Gastroesophageal sphincter (tissue), 4 donors: ENCODE measurements around the gene C18orf54. TPM values are rescaled to one million over a fixed set of nuclear protein-coding genes. Genes with fewer than 3 reads are reported as not detected.
"Not testable (repeated sequence)": the region's sequence is repeated elsewhere in the genome, so short reads cannot be mapped to it uniquely, and the experiment has no call there.

Source experiments
- ATAC-seq: fragments of 150-250 bp; one replicate; pipeline ENCODE4 v1.9.1; 2016; ENCODE audit warnings: mild to moderate bottlenecking, moderate library complexity
- H3K27ac ChIP-seq, 4 donors: fragments of 200-600 bp; sonication (generic) in 3 of 4; 1 replicate in 3 of 4; 2 replicates in 1 of 4; pipeline ENCODE4 v1.5.1; 2016 to 2019
- H3K27me3 ChIP-seq: fragments of 200-600 bp; sonication (generic); one replicate; pipeline ENCODE4 v1.5.1; 2019
- H3K36me3 ChIP-seq, 2 donors: fragments of 200-600 bp; sonication (generic); one replicate each; pipeline ENCODE4 v1.5.1; 2019; ENCODE audit warnings: control low read depth in 1 of 2
- H3K4me1 ChIP-seq, 3 donors: fragments of 200-600 bp; sonication (generic); 1 replicate in 2 of 3; 2 replicates in 1 of 3; pipeline ENCODE4 v1.5.1; 2016 to 2019; ENCODE audit warnings: control low read depth in 2 of 3
- H3K4me3 ChIP-seq, 2 donors: fragments of 200-600 bp; sonication (generic); one replicate each; pipeline ENCODE4 v1.5.1; 2019; ENCODE audit warnings: mild to moderate bottlenecking in 1 of 2, moderate library complexity in 1 of 2
- H3K9me3 ChIP-seq, 3 donors: fragments of 200-600 bp; sonication (generic); one replicate each; pipeline ENCODE4 v1.5.1; 2017 to 2019; ENCODE audit warnings: control low read depth in 2 of 3
- EP300 ChIP-seq: sonication (generic); formaldehyde crosslinking; IDR thresholded peaks from one replicate; pipeline ENCODE4 v1.6.1; 2017; ENCODE audit warnings: antibody characterized with exemption, mild to moderate bottlenecking
- POLR2A ChIP-seq, 2 donors: fragments of 450-650 bp; IDR thresholded peaks; one replicate each; pipeline ENCODE4 v1.6.1; 2017; ENCODE audit warnings: antibody characterized with exemption in 2 of 2, mild to moderate bottlenecking in 2 of 2, moderate library complexity in 1 of 2
- POLR2AphosphoS5 ChIP-seq: sonication (generic); formaldehyde crosslinking; IDR thresholded peaks from one replicate; pipeline ENCODE4 v1.6.1; 2017; ENCODE audit warnings: antibody characterized with exemption
- WGBS, 2 donors: methylation state at CpG; one replicate each; pipeline ENCODE4 v1.1.5; 2018; ENCODE audit warnings: low coverage in 1 of 2; 5-methylcytosine and 5-hydroxymethylcytosine counted together
- total RNA-seq, 4 donors: library from RNA; depleted of rRNA; stranded (reverse); fragments of >200 nt; gene quantifications; one replicate each; pipeline ENCODE4 v1.1.0, GENCODE V29; 2016
- TF ChIP-seq, protein P1 (sequence below), 4 experiments: fragments of 200-600 bp in 2 of 4; fragments of 450-650 bp in 2 of 4; sonication (generic) in 1 of 4; IDR thresholded peaks; one replicate each; pipeline ENCODE4 v1.5.1; 2017 to 2019; ENCODE audit warnings: antibody characterized with exemption in 4 of 4, mild to moderate bottlenecking in 2 of 4, moderate library complexity in 2 of 4

Gene C18orf54
- total RNA-seq = 1 to 10 TPM; 1.4 to 2.6 (median 1.9) TPM

DNA sequence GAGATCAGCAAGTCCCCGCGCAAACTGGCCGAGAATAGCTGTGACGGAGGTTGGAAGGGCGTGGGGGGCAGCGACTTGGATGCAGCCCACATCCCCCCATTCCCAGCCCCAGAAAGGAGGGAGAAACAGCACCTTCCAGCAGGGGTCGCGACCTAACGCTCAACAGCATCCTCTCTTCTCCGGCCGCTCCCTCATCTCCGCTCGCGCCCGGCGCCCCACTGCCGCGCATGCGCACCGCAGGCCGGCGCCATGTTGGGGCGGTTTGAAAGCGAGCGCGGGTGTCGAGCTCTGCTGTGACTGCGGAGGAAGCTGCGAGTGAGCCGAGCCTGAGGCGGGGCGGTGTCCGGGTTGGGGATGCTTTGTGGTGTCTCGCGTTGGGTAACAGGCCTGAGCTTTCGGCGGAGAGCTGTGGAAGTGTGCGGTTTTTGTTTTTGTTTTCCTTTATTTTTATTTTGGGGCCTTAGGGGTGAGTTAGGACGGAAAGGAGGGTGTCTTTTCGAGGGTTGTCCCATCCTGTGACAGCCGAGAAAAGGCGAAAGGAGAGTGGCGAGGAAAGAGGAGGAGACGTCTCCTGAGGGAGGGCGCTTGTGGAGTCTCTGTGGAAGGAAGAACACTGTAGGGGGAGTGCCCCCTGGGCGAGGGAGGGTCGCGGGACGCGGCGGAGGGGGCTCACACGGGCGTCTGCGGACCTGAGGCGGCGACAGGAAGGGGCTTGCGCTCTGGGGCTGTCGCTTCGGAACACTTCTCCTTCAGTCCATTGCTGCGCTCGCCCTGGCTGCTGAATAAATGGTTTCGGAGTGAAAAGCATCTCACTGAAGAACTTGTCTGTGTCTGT, at the start of gene C18orf54, which contains the start of gene STARD6:
Gene C18orf54 (plus strand): TSS at position 247 of the 835 bp plus-strand sequence. CDS start 2,667 bp downstream, outside the sequence.
Gene STARD6 (minus strand): TSS at position 199 of the 835 bp plus-strand sequence. CDS start 3,285 bp downstream, outside the sequence.
- Histone ChIP-seq H3K36me3 (peaks cover 0 to 5% of the 10 kb centered on the region in 2 donors), H3K27ac (peak within 1 kb of the TSS in 3 of 4 donors; percentile 47 to 78 (median 58)), H3K27me3 (no peaks in the 10 kb centered on the region), H3K4me3 (peak within 1 kb of the TSS; percentile 71 to 90), H3K4me1 (peaks cover 0 to 12% (median 0%) of the 10 kb centered on the region in 3 donors), H3K9me3 (no peaks in the 10 kb centered on the region)
- TF ChIP-seq EP300 (no peak), POLR2AphosphoS5 (peak; percentile 7), POLR2A (IDR thresholded peaks at IDR 0.05) (no peak)
- TF ChIP-seq, protein P1, sequence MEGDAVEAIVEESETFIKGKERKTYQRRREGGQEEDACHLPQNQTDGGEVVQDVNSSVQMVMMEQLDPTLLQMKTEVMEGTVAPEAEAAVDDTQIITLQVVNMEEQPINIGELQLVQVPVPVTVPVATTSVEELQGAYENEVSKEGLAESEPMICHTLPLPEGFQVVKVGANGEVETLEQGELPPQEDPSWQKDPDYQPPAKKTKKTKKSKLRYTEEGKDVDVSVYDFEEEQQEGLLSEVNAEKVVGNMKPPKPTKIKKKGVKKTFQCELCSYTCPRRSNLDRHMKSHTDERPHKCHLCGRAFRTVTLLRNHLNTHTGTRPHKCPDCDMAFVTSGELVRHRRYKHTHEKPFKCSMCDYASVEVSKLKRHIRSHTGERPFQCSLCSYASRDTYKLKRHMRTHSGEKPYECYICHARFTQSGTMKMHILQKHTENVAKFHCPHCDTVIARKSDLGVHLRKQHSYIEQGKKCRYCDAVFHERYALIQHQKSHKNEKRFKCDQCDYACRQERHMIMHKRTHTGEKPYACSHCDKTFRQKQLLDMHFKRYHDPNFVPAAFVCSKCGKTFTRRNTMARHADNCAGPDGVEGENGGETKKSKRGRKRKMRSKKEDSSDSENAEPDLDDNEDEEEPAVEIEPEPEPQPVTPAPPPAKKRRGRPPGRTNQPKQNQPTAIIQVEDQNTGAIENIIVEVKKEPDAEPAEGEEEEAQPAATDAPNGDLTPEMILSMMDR (IDR thresholded peaks at IDR 0.05) = peak in 2 of 4 experiments; percentile 21 to 58
- WGBS, 2 donors = 0% methylated on average over 8 to 23 of the region's 62 CpGs
- ATAC-seq = peak; percentile 97

DNA sequence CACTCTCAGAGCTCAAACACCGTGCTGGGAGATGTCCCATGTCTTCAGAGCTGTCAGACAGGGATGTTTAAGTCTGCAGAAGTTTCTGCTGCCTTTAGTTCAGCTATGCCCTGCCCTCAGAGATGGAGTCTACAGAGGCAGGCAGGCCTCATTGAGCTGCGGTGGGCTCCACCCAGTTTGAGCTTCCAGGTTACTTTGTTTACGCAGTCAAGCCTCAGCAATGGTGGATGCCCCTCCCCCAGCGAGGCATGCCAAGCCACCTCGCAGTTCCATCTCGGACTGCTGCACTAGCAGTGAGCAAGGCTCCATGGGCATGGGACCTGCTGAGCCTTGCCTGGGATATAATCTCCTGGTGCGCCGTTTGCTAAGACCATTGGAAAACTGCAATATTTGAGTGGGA, 48.1 kb upstream of the C18orf54 start:
- H3K4me1 ChIP-seq, H3K36me3 ChIP-seq, H3K9me3 ChIP-seq, H3K4me3 ChIP-seq, H3K27me3 ChIP-seq, ATAC-seq, H3K27ac ChIP-seq: not testable (repeated sequence)
- 88 to 100% methylated on average over 2 to 3 of the region's 8 CpGs for WGBS, 2 donors

DNA sequence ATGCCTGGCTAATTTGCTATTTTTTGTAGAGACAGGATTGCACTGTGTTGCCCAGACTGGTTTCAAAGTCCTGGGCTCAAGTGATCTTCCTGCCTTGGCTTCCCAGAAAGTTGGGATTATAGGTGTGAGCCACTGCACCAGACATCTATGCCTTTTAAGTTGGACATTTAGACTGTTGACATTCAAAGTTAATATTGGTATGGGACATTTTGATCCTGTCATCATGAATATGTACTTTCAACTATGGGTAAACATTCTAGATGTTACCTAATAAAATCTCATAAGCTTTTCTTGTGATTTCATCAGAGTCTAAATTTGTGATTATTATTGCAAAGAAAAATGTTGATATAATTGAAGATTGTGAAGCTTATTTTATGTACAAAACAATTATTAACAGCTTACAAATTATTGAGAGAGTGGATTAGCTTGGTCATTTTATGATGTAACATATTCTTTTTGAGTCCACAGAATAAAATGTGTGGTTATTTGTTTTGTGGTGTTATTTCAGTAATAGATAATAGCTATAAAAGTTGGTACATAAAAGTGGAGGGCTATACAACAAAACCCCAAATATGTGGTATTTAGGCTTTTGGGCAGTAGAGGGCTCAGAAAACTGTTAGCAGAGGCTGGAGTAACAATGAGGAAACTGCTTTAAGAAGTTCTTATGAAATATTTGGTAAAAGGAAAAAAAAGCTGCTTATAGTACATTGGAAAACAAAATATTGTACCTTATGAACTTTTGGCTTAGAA, 41.5 kb upstream of the C18orf54 start:
- Histone ChIP-seq H3K4me3 (no peak overlapping the region), H3K9me3 (no peaks in the 10 kb centered on the region), H3K4me1 (no peaks in the 10 kb centered on the region), H3K27ac (no peak overlapping the region), H3K27me3 (no peaks in the 10 kb centered on the region), H3K36me3 (no peaks in the 10 kb centered on the region)
- ATAC-seq = no peak
- TF ChIP-seq EP300 = no peak
- TF ChIP-seq, protein P1 (IDR thresholded peaks at IDR 0.05) = no peak

DNA sequence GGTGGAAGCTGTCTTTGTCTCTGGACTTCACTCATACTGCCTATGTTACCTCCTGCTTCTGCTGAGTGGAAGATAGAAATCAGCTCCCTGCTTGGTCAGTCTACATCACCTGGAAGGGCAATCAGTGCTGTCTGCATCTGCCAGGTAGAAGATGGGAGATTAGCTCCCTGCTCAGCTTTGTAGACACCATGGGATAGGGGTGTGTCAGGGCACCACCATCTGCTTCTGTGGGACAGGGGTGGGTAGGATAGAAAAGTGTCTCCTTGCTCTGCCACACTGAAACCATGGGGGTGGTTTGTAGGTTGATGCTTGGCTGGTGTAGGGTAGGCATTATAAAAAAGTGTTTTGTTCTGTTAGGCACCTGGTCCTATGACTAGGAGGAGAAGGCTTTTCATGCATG, 34.1 kb upstream of the C18orf54 start:
- no peak for ATAC-seq
- no peaks in the 10 kb centered on the region for H3K9me3 ChIP-seq
- no peaks in the 10 kb centered on the region for H3K4me1 ChIP-seq
- H3K27me3 ChIP-seq = no peaks in the 10 kb centered on the region
- no peak overlapping the region for H3K4me3 ChIP-seq
- no peaks in the 10 kb centered on the region for H3K36me3 ChIP-seq
- TF ChIP-seq, protein P1 (IDR thresholded peaks at IDR 0.05) = no peak
- H3K27ac ChIP-seq = no peak overlapping the region

DNA sequence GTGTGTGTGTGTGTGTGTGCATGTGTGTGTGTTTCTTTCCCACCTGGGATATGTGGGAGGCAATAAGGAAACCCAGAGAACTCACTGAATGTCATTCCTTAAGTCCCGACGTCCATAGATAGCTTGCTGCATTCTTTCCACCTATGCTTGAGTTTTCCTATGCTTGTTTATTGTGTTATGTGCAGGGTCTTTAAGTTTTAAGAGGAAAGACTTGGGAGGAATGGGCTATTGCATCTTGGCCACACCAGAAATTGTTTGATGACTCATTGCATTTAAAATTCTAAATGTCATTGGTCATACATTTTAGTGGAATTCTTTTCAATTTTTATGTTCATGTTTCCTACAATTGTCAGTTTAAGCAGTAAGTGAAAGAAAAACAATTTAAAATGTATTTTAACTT, 33.7 kb upstream of the C18orf54 start:
- 40 to 65% methylated on average over 1 to 2 of the region's 2 CpGs for WGBS, 2 donors
- TF ChIP-seq, protein P1 (IDR thresholded peaks at IDR 0.05) = no peak
- TF ChIP-seq POLR2A (IDR thresholded peaks at IDR 0.05) (no peak), EP300 (no peak), POLR2AphosphoS5 (no peak)
- H3K4me1 ChIP-seq = no peaks in the 10 kb centered on the region
- no peaks in the 10 kb centered on the region for H3K9me3 ChIP-seq
- H3K27ac ChIP-seq = no peak overlapping the region
- no peaks in the 10 kb centered on the region for H3K36me3 ChIP-seq
- ATAC-seq = no peak
- H3K27me3 ChIP-seq = no peaks in the 10 kb centered on the region
- no peak overlapping the region for H3K4me3 ChIP-seq
